ENCODE measurements around the gene NES. TPM values are rescaled to one million over a fixed set of nuclear protein-coding genes. Genes with fewer than 3 reads are reported as not detected.

The NES gene
- total RNA-seq, 4 donors from 2014 or later = 3.5 to 8.0 (median 5.4) TPM

GRCh38 chr1:156664767-156665411, 12.3 kb downstream of the NES start:
- 44 to 51% methylated on average over 5 to 8 of the region's 16 CpGs for WGBS, 2 donors
- H3K4me1 ChIP-seq = peaks cover 35 to 100% (median 78%) of the 10 kb centered on the region in 3 donors
- intact Hi-C loops (cut with DNase I) = no loop called here
- H3K27ac ChIP-seq = peak overlapping the region; percentile 61 to 89 (median 80)
- no peaks in the 10 kb centered on the region for H3K27me3 ChIP-seq
- no peaks in the 10 kb centered on the region for H3K36me3 ChIP-seq
- no peak overlapping the region for H3K4me3 ChIP-seq
- H3K9me3 ChIP-seq = no peaks in the 10 kb centered on the region
- no peak for DNase-seq
- TF ChIP-seq CTCF (IDR thresholded peaks at IDR 0.05) = no peak
- no peak for TF ChIP-seq POLR2A (IDR thresholded peaks at IDR 0.05)

DNA sequence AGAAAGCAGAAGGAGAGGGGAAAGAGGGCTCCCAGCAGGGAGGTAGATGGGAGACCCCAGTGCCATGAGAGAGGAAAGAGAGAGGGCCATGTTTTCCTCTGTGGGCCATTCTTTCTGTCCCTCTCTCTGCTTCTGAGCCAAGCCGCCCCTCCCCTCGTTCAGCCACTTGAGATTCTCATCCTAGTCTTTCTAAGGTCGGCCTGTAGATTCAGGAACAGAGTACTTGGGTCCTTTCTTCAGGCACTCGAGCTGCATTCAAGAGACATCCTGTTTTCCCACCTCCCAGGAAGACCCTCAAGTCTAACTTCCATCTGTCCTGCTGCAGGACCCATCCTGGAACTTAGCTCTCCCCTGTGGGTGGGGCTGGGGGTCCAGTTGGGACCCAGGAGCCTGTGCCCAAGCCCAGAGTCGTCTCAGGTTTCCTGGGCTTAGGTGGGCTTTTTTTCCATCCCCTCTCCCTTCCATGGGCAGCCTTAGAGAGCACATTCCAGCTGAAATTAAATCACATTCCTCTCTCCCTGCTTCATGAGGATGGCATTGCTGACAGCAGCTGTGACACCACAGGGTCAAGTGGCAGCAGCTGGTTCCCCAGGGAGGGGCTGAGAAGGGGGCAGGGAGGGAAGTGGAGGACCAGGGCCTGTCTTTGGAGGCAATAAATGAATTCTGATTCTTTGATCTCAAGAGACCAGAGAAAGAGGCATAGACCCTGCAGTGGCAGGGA, 13.0 kb downstream of the NES start:
- WGBS, 2 donors = 49 to 52% methylated on average over 5 of the region's 5 CpGs
- Histone ChIP-seq H3K9me3 (no peaks in the 10 kb centered on the region), H3K4me3 (no peak overlapping the region), H3K27me3 (no peaks in the 10 kb centered on the region), H3K4me1 (peaks cover 42 to 100% (median 85%) of the 10 kb centered on the region in 3 donors), H3K27ac (peak overlapping the region; percentile 61 to 89 (median 80)), H3K36me3 (no peaks in the 10 kb centered on the region)
- intact Hi-C loops (cut with DNase I) = no loop called here
- TF ChIP-seq CTCF (IDR thresholded peaks at IDR 0.05) (no peak), POLR2A (IDR thresholded peaks at IDR 0.05) (no peak)
- DNase-seq = no peak

DNA sequence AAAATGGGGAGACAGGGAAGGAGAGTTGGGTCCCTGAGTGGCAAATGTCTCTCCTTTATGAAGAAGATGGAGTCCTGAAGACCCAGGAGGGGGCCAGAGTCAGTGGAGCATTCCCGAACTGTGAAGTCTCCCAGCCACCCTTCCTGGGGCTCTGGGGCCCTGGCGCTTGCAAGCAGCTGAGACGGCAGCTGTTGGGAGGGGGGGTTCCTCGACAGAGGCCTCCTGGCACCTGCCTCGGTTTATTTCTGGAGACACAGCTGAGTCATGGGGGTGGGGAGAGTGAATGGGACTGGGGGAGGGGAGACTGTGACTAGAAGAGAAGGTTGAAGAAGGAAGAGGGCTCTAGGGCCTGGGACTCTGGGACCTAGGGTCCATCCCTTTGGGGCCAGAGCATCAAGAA, 14.0 kb downstream of the NES start:
- TF ChIP-seq POLR2A (IDR thresholded peaks at IDR 0.05) = no peak
- TF ChIP-seq CTCF (IDR thresholded peaks at IDR 0.05) = no peak
- DNase-seq = no peak
- intact Hi-C loops (cut with DNase I) = no loop called here
- H3K4me3 ChIP-seq = no peak overlapping the region
- no peaks in the 10 kb centered on the region for H3K36me3 ChIP-seq
- H3K9me3 ChIP-seq = no peaks in the 10 kb centered on the region
- 19 to 25% methylated on average over 5 of the region's 5 CpGs for WGBS, 2 donors
- H3K27me3 ChIP-seq = peaks cover 0 to under 1% (median 0%) of the 10 kb centered on the region in 4 donors
- H3K4me1 ChIP-seq = peaks cover 42 to 93% (median 84%) of the 10 kb centered on the region in 3 donors
- peak overlapping the region; percentile 60 to 86 (median 68) for H3K27ac ChIP-seq

DNA sequence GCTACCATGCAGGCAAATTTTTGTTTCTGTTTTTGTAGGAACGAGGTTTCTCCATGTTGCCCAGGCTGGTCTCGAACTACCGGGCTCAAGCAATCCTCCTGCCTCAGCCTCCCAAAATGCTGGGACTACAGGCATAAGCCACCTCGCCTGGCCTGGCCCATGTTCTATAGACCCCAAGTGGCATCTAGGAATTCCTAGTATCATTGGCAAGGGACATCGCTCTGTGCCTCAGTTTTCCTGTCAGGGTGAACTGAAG, 14.5 kb downstream of the NES start:
- Histone ChIP-seq H3K27ac (peak overlapping the region; percentile 60 to 86 (median 68)), H3K9me3 (no peaks in the 10 kb centered on the region), H3K4me3 (no peak overlapping the region), H3K36me3 (no peaks in the 10 kb centered on the region), H3K4me1 (peaks cover 41 to 93% (median 81%) of the 10 kb centered on the region in 3 donors), H3K27me3 (peaks cover 0 to 5% (median 0%) of the 10 kb centered on the region in 4 donors)
- 88% methylated on average over 4 to 5 of the region's 5 CpGs for WGBS, 2 donors
- intact Hi-C loops (cut with DNase I) = no loop called here
- no peak for DNase-seq
- TF ChIP-seq POLR2A (IDR thresholded peaks at IDR 0.05) (no peak), CTCF (IDR thresholded peaks at IDR 0.05) (no peak)

DNA sequence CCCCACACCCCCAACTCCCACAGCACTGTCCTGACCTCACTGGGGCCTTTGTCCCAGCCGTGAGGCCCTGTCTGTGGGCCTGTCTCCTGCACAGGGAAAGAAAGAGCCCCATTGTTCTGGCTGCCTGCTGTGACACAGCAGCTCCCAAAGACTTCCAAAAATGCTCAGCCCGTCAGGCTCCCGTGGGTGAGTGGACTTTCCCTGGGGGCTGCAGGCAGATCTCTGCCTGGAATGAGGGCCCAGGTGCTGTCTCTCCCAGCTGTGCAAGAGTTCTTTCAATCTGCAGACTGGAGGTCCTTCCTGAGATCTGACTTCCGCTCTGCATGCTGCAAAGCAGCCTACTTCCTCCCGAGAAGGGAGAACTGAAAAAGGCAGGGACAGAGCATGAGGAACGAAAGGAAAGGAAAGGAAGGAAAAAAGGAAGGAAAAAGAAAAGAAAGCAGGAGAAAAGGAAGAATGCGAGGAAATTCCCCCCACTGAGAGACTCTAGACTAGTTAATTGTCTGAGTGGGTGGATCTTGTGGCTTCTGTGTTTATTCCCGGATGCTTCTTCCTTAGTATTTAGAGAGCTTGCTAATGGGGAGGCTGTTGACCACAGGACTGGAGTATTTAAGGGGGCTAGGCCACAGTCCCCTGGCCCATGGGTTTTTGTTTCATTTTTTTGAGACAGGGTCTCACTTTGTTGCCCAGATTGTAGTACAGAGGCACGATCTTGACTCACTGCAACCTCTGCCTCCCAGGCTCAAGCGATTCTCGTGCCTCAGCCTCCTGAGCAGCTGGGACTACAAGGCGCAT, 15.0 kb downstream of the NES start:
- H3K9me3 ChIP-seq = no peaks in the 10 kb centered on the region

More for the DNA sequence above, 15.0 kb downstream of the NES start:
- WGBS, 2 donors = 49 to 65% methylated on average over 11 to 12 of the region's 12 CpGs
- peaks cover 41 to 93% (median 81%) of the 10 kb centered on the region in 3 donors for H3K4me1 ChIP-seq
- no peaks in the 10 kb centered on the region for H3K36me3 ChIP-seq
- TF ChIP-seq CTCF (IDR thresholded peaks at IDR 0.05) (no peak), POLR2A (IDR thresholded peaks at IDR 0.05) (no peak)
- peak overlapping the region; percentile 63 to 92 (median 80) for H3K27ac ChIP-seq
- H3K4me3 ChIP-seq = no peak overlapping the region
- H3K27me3 ChIP-seq = peaks cover 0 to 9% (median 0%) of the 10 kb centered on the region in 4 donors
- DNase-seq = no peak
- intact Hi-C loops (cut with DNase I) = no loop called here
